Endothelial cell of hepatic sinusoid (primary cell): ENCODE data around the gene EYA3.

Source experiments
- in situ Hi-C: cut with HindIII; loops from 2 replicates; pipeline ENCODE4 v1.10.0; 2017; ENCODE audit warnings: low sequenced_read_pairs

The EYA3 gene

GRCh38 chr1:28071813-28072212 is 16.6 kb downstream of the EYA3 start:
- in situ Hi-C loops, result no loop called here

GRCh38 chr1:28070725-28071593 is 17.5 kb downstream of the EYA3 start:
- in situ Hi-C loops, result no loop called here

GRCh38 chr1:28067523-28068090 is 20.8 kb downstream of the EYA3 start:
- in situ Hi-C loops, result no loop called here

GRCh38 chr1:28066393-28067154 is 21.8 kb downstream of the EYA3 start:
- in situ Hi-C loops, result no loop called here

GRCh38 chr1:28064064-28064463 is 24.3 kb downstream of the EYA3 start:
- in situ Hi-C loops, result no loop called here

GRCh38 chr1:28062806-28063205 is 25.6 kb downstream of the EYA3 start:
- in situ Hi-C loops, result no loop called here

GRCh38 chr1:28058971-28059878 is 29.2 kb downstream of the EYA3 start:
- in situ Hi-C loops, result no loop called here

- in situ Hi-C loops, result no loop called here
Observed at GRCh38 chr1:28058168-28058567, 30.2 kb downstream of the EYA3 start.

GRCh38 chr1:28056129-28056925 is 32.1 kb downstream of the EYA3 start:
- in situ Hi-C loops, result no loop called here

- in situ Hi-C loops, result no loop called here
Observed at GRCh38 chr1:28050776-28051175, 37.6 kb downstream of the EYA3 start.

GRCh38 chr1:28046716-28047115 is 41.7 kb downstream of the EYA3 start:
- in situ Hi-C loops, result no loop called here

GRCh38 chr1:28045777-28046176 is 42.6 kb downstream of the EYA3 start:
- in situ Hi-C loops, result no loop called here

- in situ Hi-C loops, result no loop called here
Observed at GRCh38 chr1:28044399-28044798, 44.0 kb downstream of the EYA3 start.

GRCh38 chr1:28039341-28039740 is 49.1 kb downstream of the EYA3 start:
- in situ Hi-C loops, result no loop called here

GRCh38 chr1:28037946-28038345 is 50.5 kb downstream of the EYA3 start:
- in situ Hi-C loops, result no loop called here

- in situ Hi-C loops, result no loop called here
Observed at GRCh38 chr1:28037206-28037605, 51.2 kb downstream of the EYA3 start.

- in situ Hi-C loops, result no loop called here
Observed at GRCh38 chr1:28036431-28036830, 52.0 kb downstream of the EYA3 start.

- in situ Hi-C loops, result no loop called here
Observed at GRCh38 chr1:28035420-28035819, 53.0 kb downstream of the EYA3 start.

GRCh38 chr1:28032281-28032680 is 56.1 kb downstream of the EYA3 start:
- in situ Hi-C loops, result no loop called here

GRCh38 chr1:28031173-28031572 is 57.2 kb downstream of the EYA3 start:
- in situ Hi-C loops, result no loop called here
